Measurements from ENCODE around the gene ABCD4. TPM values are rescaled to one million over a fixed set of nuclear protein-coding genes. Genes with fewer than 3 reads are reported as not detected.

The ABCD4 gene
- total and polyA plus RNA-seq, 4 donors, result 20.4 to 34.4 (median 29.1) TPM

GRCh38 chr14:74325446-74325845, 22.7 kb upstream of the ABCD4 start:
- no peaks in the 10 kb centered on the region for H3K36me3 ChIP-seq (ENCODE audit: control insufficient read depth in 4 of 4, insufficient read depth in 3 of 4, low read depth in 1 of 4, low read length in 3 of 4)
- no peak overlapping the region for H3K9ac ChIP-seq (ENCODE audit: low read depth in 1 of 2, low read length in 2 of 2)
- H3K9me3 ChIP-seq (ENCODE audit: control insufficient read depth in 4 of 4, low read length in 3 of 4), result no peaks in the 10 kb centered on the region
- WGBS, result 72% methylated on average over 3 of the region's 3 CpGs
- DNase-seq (ENCODE audit: low spot score), result no peak
- no peaks in the 10 kb centered on the region for H3K4me1 ChIP-seq (ENCODE audit: control insufficient read depth in 4 of 4, insufficient read depth in 4 of 4, low read length in 3 of 4)
- no peak overlapping the region for H3K27ac ChIP-seq (ENCODE audit: low read depth in 1 of 2, low read length in 2 of 2)
- no peaks in the 10 kb centered on the region for H3K27me3 ChIP-seq (ENCODE audit: control insufficient read depth in 4 of 4, insufficient read depth in 4 of 4, low read length in 3 of 4)
- no peak overlapping the region for H3K4me3 ChIP-seq (ENCODE audit: low read depth in 1 of 3, low read length in 3 of 3)
- TF ChIP-seq RAD21 (IDR thresholded peaks at IDR 0.05) (no peak), REST (IDR thresholded peaks at IDR 0.05) (no peak), YY1 (IDR thresholded peaks at IDR 0.05) (no peak), SP1 (IDR thresholded peaks at IDR 0.05) (no peak), RXRA (IDR thresholded peaks at IDR 0.05) (no peak), EGR1 (IDR thresholded peaks at IDR 0.05; ENCODE audit: low read depth in 2 of 2) (no peak), TAF1 (conservative IDR thresholded peaks at IDR 0.05) (no peak), ATF3 (IDR thresholded peaks at IDR 0.05) (no peak), ZBTB33 (IDR thresholded peaks at IDR 0.05) (no peak), MAX (IDR thresholded peaks at IDR 0.05) (no peak), GABPA (IDR thresholded peaks at IDR 0.05 in 1 of 2, conservative IDR thresholded peaks at IDR 0.05 in 1 of 2) (no peak)

- no peak for DNase-seq (ENCODE audit: low spot score)
- Histone ChIP-seq H3K9ac (ENCODE audit: low read depth in 1 of 2, low read length in 2 of 2) (no peak overlapping the region), H3K27me3 (ENCODE audit: control insufficient read depth in 4 of 4, insufficient read depth in 4 of 4, low read length in 3 of 4) (no peaks in the 10 kb centered on the region), H3K4me1 (ENCODE audit: control insufficient read depth in 4 of 4, insufficient read depth in 4 of 4, low read length in 3 of 4) (no peaks in the 10 kb centered on the region), H3K27ac (ENCODE audit: low read depth in 1 of 2, low read length in 2 of 2) (no peak overlapping the region), H3K36me3 (ENCODE audit: control insufficient read depth in 4 of 4, insufficient read depth in 3 of 4, low read depth in 1 of 4, low read length in 3 of 4) (no peaks in the 10 kb centered on the region), H3K9me3 (ENCODE audit: control insufficient read depth in 4 of 4, low read length in 3 of 4) (no peaks in the 10 kb centered on the region), H3K4me3 (ENCODE audit: low read depth in 1 of 3, low read length in 3 of 3) (no peak overlapping the region)
- no peak for TF ChIP-seq FOXA2 (IDR thresholded peaks at IDR 0.05)
- peak; percentile 51 to 64 for TF ChIP-seq RAD21 (IDR thresholded peaks at IDR 0.05)
- no peak for TF ChIP-seq SP1 (IDR thresholded peaks at IDR 0.05)
- no peak for TF ChIP-seq HNF4A (conservative IDR thresholded peaks at IDR 0.05)
- TF ChIP-seq CTCF (IDR thresholded peaks at IDR 0.05; ENCODE audit: low read depth, low read length, missing input control), result peak; percentile 53
- TF ChIP-seq YY1 (IDR thresholded peaks at IDR 0.05), result no peak
- WGBS, result 53% methylated on average over 3 of the region's 3 CpGs
Measured at GRCh38 chr14:74324931-74325361, 22.2 kb upstream of the ABCD4 start.

Measured in liver (tissue), 9 donors.